Mucosa of stomach (tissue), 1 donor: ENCODE results near the gene LTO1.
"Not testable (repeated sequence)": the region's sequence is repeated elsewhere in the genome, so short reads cannot be mapped to it uniquely, and the experiment has no call there.

Source experiments
- H3K27me3 ChIP-seq: one replicate; pipeline ENCODE4 v1.7.0; 2013; ENCODE audit warnings: mild to moderate bottlenecking, low read length; ENCODE audit not compliant: control insufficient read depth, insufficient read depth
- H3K36me3 ChIP-seq: one replicate; pipeline ENCODE4 v1.7.0; 2013; ENCODE audit warnings: low read length; ENCODE audit not compliant: control insufficient read depth, insufficient read depth
- H3K4me1 ChIP-seq: one replicate; pipeline ENCODE4 v1.7.0; 2013; ENCODE audit warnings: mild to moderate bottlenecking, low read length; ENCODE audit not compliant: control insufficient read depth, insufficient read depth
- H3K4me3 ChIP-seq: one replicate; pipeline ENCODE4 v1.7.0; 2013; ENCODE audit warnings: low read length
- H3K9ac ChIP-seq: one replicate; pipeline ENCODE4 v1.7.0; 2013; ENCODE audit warnings: mild to moderate bottlenecking, low read length, moderate library complexity
- H3K9me3 ChIP-seq: one replicate; pipeline ENCODE4 v1.7.0; 2013; ENCODE audit warnings: mild to moderate bottlenecking, low read length, moderate library complexity; ENCODE audit not compliant: control insufficient read depth
- donor health status: Pancreatic carcinoma.

Gene LTO1

DNA sequence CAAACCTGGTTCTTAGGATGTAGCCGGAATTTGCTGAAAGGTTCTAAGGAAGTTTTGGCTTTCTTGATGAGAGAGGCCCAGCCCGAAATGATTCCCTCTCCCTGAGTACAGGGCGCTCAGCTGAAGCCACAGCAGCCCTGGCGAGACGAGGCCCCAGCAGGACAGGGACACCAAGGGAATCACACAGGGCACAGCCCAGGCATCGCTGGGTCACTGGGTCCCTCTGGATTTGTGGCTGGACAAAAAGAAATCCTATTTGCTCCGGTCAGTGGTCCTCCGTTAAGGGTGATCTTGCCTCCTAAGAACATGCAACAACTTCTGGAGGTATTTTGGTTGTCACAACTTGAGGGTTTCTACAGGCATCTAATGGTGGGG is 22.3 kb upstream of the LTO1 start:
- Histone ChIP-seq H3K36me3 (no peaks in the 10 kb centered on the region), H3K9me3 (no peaks in the 10 kb centered on the region), H3K9ac (no peak overlapping the region), H3K4me3 (no peak overlapping the region), H3K4me1 (peaks cover 6% of the 10 kb centered on the region), H3K27me3 (peaks cover 25% of the 10 kb centered on the region)

DNA sequence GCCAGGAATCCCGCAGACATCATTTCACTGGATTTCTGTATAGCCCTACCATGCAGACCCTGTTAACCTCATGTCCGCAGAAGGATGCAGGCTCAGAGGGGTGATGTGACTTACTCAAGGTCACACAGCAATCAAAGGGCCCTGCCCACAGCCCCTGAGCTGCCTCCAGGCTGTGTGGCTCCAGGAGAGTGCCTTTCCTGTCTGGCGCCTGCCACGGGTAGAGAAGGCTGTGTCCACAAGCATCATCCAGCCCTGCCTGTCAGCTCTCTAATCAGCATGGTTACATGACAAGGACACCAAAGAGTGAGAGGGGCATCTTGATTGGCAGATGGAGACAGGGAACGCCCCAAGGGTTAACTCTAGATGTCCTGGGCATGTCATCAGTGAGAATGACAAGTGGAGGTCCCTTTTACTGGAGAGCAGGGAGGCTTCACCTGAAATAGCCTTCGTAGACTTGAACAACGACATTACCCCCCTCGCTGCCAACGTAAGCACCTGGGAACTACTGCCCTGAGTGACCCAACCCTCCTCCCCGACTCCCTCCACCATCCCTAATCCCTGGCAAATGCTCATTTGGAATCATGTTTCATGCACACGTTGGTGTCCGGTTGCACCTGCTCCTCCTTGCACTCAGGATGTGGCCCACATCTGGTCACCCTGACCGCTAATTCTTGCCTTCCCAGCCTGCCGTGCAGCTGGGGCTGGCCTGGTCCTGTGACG is 21.8 kb upstream of the LTO1 start:
- Histone ChIP-seq H3K27me3 (peaks cover 19% of the 10 kb centered on the region), H3K4me3 (no peak overlapping the region), H3K9ac (no peak overlapping the region)

DNA sequence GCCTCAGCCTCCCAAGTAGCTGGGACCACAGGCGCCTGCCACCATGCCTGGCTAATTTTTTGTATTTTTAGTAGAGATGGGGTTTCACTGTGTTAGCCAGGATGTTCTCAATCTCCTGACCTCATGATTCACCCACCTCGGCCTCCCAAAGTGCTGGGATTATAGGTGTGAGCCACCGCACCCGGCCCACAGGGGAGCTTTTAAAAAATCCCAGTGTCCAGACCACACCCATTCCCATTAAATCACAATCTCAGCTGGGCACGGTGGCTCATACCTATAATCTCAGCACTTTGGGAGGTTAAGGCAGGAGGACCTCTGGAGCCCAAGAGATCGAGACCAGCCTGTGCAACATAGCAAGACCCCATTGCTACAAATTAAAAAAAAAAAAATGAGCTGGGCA is 20.8 kb upstream of the LTO1 start:
- H3K9ac ChIP-seq, H3K4me3 ChIP-seq, H3K36me3 ChIP-seq, H3K9me3 ChIP-seq, H3K4me1 ChIP-seq: not testable (repeated sequence)
- peaks cover 10% of the 10 kb centered on the region for H3K27me3 ChIP-seq

More for the DNA sequence above, 21.8 kb upstream of the LTO1 start:
- Histone ChIP-seq H3K4me1 (peaks cover 6% of the 10 kb centered on the region), H3K36me3 (no peaks in the 10 kb centered on the region), H3K9me3 (no peaks in the 10 kb centered on the region)

DNA sequence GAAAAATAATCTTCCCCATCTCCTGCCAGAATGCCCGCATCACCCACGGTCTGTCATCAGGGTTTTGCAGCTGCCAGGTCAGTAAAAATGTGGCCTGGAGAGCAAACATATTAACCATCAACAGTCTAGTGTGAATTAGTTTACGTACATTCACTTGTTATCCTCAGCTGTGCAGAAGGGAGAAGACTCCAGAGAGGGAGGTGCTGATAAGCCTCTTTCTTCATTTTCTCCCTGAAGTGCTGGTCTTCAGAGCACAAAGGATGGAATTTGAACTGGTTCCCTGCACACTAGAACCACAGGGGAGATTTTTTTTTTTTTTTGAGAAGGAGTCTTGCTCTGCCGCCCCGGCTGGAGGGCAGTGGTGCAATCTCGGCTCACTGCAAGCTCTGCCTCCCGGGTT is 20.4 kb upstream of the LTO1 start:
- Histone ChIP-seq H3K4me1 (peaks cover 3% of the 10 kb centered on the region), H3K4me3 (no peak overlapping the region), H3K27me3 (peaks cover 6% of the 10 kb centered on the region), H3K9ac (no peak overlapping the region), H3K9me3 (no peaks in the 10 kb centered on the region), H3K36me3 (no peaks in the 10 kb centered on the region)

DNA sequence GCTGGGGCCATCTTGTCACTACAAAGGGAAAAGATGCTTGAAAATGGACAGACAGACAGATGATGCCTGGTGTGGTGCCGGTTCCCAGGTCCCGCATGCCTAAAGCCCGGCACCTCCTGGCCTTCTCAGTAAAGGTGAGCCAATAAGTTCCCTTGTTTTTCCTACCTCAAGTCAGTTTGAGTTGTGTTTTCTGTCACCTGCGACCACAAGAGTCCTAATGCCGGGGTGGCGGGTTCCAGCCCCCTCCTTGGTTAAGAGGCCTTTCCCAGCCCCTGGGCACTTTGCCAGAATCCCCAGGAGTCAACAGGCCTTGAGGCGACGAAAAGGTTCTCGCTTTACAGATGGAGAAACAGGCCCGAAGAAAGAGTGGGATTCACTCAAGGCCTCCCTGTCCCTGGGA is 19.6 kb upstream of the LTO1 start:
- peaks cover under 1% of the 10 kb centered on the region for H3K4me1 ChIP-seq
- peaks cover 5% of the 10 kb centered on the region for H3K27me3 ChIP-seq
- H3K4me3 ChIP-seq, result no peak overlapping the region
- H3K9ac ChIP-seq, result no peak overlapping the region
- H3K36me3 ChIP-seq, result no peaks in the 10 kb centered on the region
- H3K9me3 ChIP-seq, result no peaks in the 10 kb centered on the region

DNA sequence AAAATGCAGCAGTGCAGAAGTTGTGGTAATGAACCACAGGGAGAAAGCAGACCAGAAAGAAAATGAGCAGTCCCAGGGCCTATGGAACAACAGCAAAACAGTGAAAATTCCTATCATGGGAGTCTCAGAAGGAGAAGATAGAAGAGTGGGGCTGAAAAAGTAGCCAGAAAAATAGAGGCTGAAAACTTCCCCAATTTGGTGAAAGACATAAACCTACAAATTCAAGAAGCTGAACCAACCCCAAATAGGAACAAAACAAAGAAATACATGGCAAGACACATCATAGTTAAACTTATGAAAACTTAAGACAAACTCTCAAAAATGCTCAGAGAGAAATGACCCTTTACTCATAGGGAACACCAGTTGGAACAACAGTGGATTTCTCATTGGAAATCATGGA is 17.3 kb upstream of the LTO1 start:
- Histone ChIP-seq H3K4me3 (no peak overlapping the region), H3K36me3 (no peaks in the 10 kb centered on the region), H3K9me3 (no peaks in the 10 kb centered on the region), H3K9ac (no peak overlapping the region), H3K27me3 (peaks cover 5% of the 10 kb centered on the region), H3K4me1 (peaks cover 8% of the 10 kb centered on the region)

DNA sequence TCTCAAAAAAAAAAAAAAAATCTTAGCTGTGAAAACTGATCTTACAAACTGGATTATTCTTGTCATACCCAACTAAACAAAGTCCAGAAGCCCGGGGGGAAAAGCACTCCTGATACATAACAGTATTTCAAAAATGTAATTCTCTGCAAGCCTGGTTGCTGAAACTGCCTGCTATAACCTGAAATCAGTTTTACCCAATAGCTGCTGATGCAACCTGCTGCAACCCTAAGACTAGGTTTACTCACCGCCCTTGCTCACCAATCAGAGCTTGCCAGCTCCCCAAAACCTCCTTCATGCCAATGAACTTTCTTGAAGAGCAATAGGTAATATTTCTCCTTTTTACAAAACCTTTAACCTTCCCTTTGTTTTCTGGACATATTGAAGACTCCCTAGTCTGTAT is 16.3 kb upstream of the LTO1 start:
- Histone ChIP-seq H3K36me3 (no peaks in the 10 kb centered on the region), H3K4me3 (no peak overlapping the region), H3K9ac (no peak overlapping the region), H3K9me3 (no peaks in the 10 kb centered on the region), H3K27me3 (peaks cover 11% of the 10 kb centered on the region), H3K4me1 (peaks cover 8% of the 10 kb centered on the region)

DNA sequence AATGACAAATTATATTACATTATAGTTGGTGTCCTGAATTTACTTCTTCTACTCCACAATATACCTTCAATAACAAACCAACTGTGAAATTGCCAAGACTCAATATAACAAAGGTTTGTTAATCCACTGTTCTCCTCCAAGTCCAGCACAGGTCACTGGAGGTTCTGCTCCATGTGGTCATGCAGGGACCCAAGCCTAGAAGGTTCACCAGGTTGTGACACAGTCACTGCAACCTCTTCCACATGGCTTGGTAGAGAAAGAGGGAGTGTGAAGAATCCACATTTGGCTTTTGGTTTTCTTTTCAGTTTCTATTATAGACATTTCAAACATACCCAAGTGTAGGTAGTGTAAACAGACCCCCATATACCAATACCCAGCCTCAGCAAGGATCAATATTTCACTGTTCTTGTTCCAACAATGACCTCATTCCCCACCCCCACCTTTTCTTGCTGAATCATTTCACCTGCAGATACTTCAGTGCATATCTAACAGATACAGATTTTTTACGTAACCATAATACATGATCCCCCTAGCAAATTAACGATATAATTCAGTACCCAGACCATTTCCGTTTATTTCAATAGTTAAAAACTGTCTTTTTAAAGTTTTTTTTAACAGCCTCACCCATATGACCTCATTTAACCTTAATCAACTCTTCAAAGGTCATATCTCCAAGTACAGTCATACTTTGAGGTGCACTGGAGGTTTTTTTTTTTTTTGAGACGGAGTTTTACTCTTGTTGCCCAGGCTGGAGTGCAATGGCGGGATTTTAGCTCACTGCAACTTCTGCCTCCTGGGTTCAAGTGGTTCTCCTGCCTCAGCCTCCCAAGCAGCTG is 14.5 kb upstream of the LTO1 start:
- H3K27me3 ChIP-seq, result peaks cover 13% of the 10 kb centered on the region

DNA sequence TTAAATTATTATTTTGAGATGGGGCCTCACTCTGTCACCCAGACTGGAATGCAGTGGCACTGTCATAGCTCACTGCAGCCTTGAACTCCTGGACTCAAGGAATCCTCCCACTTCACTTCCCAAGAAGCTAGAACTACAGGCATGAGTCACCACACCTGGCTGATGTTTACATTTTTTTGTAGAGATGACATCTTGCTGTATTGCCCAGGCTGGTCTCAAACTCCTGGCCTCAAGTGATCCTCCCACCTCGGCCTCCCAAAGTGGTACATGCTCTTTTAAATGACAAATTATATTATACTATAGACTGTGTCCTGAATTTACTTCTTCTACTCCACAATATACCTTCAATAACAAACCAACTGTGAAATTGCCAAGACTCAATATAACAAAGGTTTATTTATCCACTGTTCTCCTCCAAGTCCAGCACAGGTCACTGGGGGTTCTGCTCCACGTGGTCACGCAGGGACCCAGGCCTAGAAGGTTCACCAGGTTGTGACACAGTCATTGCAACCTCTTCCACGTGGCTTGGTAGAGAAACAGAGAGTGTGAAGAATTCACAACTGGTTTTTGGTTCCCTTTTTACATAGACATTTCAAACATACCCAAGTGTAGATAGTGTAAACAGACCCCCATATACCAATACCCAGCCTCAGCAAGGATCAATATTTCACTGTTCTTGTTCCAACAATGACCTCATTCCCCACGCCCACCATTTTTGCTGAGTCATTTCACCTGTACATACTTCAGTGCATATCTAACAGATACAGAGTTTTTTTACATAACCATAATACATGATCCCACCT is 13.0 kb upstream of the LTO1 start:
- Histone ChIP-seq H3K27me3 (peaks cover 11% of the 10 kb centered on the region), H3K4me1 (peaks cover 14% of the 10 kb centered on the region)
- H3K4me3 ChIP-seq, H3K9me3 ChIP-seq, H3K9ac ChIP-seq, H3K36me3 ChIP-seq: not testable (repeated sequence)

More for the DNA sequence above, 14.5 kb upstream of the LTO1 start:
- Histone ChIP-seq H3K9ac (no peak overlapping the region), H3K36me3 (no peaks in the 10 kb centered on the region), H3K9me3 (no peaks in the 10 kb centered on the region), H3K4me1 (peaks cover 14% of the 10 kb centered on the region), H3K4me3 (no peak overlapping the region)

DNA sequence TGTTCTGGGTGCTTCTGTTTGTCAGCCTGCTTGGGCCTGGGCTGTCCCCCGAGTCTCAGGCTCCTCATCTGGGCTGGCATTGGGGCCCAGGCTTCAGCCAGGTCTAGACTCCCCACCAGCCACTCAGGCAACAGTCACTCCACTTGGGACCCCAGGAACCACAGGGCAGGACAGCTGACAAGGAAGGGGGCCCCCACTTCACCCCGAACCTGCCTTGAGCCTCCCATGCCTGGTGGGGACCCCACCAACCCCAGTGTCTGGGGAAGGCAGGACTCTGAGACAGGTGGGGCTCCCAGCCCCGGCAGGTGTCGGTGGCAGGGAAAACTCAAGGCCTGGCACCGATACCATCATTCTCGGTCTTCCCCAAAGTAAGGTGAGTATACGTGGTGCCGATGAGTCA is 11.7 kb upstream of the LTO1 start:
- H3K36me3 ChIP-seq, result no peaks in the 10 kb centered on the region
- H3K9me3 ChIP-seq, result no peaks in the 10 kb centered on the region
- no peak overlapping the region for H3K9ac ChIP-seq
- H3K4me3 ChIP-seq, result no peak overlapping the region
- H3K27me3 ChIP-seq, result peaks cover 11% of the 10 kb centered on the region
- H3K4me1 ChIP-seq, result peaks cover 14% of the 10 kb centered on the region

DNA sequence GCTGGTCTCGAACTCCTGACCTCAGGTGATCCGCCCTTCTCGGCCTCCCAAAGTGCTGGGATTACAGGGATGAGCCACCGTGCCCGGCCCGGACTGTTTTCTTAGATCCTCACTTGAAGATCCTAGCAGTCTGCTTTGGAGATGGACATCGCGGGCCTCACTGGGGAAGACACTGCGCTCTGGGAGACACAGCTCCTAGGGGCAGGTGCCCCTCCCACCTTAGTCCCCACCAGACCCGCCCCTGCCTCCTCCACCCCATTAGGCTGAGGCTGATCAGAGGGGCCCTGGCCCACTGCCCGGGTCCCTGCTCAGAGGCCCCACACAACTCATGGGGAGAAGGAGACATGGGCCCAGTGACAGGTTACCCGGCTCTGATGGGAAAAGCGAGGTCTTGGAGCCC is 11.3 kb upstream of the LTO1 start:
- H3K36me3 ChIP-seq, result no peaks in the 10 kb centered on the region
- no peaks in the 10 kb centered on the region for H3K9me3 ChIP-seq
- H3K4me1 ChIP-seq, result peaks cover 14% of the 10 kb centered on the region
- H3K9ac ChIP-seq, result no peak overlapping the region
- H3K4me3 ChIP-seq, result no peak overlapping the region
- peaks cover 11% of the 10 kb centered on the region for H3K27me3 ChIP-seq

DNA sequence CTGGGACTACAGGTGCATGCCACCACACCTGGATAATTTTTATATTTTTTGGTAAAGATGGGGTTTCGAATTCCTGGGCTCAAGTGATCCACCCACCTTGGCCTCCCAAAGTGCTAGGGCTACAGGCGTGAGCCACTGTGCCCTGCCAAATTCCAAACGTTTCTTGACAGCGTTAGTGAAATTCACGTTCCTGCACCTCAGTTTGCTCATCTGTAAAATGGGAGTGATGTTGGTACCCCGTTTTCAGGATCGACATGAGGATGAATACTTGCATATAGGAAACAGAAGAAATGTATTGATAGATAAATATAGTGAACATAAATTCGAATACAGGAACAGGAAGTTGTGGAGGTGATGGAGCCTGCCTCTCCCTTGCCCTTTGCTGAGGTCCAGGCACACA is 10.2 kb upstream of the LTO1 start:
- no peaks in the 10 kb centered on the region for H3K9me3 ChIP-seq
- peaks cover 14% of the 10 kb centered on the region for H3K4me1 ChIP-seq
- peaks cover 11% of the 10 kb centered on the region for H3K27me3 ChIP-seq
- no peaks in the 10 kb centered on the region for H3K36me3 ChIP-seq
- H3K9ac ChIP-seq, result no peak overlapping the region
- H3K4me3 ChIP-seq, result no peak overlapping the region
